Measurements from ENCODE around the gene SNX14. TPM values are rescaled to one million over a fixed set of nuclear protein-coding genes. Genes with fewer than 3 reads are reported as not detected.

Gene SNX14
- total and polyA plus RNA-seq, 10 of the 15 experiments (the other 5 are each of a cell fraction or from before 2014, with no cell fraction given), result 34.2 to 122 (median 51.0) TPM

DNA sequence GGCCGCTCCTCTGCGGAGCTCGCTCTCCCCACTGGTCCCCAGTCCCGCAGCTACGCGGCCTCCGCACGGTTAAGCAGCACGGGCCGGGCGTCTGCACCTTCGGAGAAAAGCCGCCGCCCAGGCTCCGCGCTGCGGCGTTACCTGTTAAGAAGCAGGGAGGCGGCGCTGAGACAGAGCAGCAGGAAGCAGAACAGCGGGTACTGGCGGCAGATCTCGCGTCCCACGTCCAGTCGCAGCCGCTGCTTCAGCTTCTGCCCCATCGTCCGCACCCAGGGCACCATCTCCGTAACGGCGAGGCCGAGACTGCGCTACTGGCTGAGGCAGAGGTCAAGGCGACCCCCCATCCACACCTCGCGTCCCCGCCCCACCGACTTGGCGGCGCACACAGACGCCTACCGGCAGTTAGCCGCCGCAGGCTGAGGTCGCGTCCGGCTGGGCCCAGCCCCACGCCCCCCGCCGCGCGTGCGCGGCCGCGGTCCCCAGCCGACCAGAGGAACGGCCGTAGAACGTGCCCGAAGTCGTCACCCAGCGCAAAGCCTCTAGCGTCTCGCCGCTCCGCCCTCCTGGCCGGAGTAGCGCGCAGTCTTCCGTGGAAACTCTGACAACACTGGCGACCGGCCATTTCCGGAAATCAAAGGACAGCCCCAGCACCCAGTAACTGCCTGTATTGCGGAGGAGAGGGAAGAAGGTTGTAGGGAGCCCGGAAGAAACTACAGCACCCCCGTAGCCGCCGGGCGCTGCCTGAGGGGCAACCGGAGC is at the start of gene SNX14 (continued):
- TF ChIP-seq, protein P1, sequence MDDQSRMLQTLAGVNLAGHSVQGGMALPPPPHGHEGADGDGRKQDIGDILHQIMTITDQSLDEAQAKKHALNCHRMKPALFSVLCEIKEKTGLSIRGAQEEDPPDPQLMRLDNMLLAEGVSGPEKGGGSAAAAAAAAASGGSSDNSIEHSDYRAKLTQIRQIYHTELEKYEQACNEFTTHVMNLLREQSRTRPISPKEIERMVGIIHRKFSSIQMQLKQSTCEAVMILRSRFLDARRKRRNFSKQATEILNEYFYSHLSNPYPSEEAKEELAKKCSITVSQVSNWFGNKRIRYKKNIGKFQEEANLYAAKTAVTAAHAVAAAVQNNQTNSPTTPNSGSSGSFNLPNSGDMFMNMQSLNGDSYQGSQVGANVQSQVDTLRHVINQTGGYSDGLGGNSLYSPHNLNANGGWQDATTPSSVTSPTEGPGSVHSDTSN (IDR thresholded peaks at IDR 0.05; ENCODE audit: insufficient replicate concordance, low read depth, low read length), result peak; percentile 75
- TF ChIP-seq, protein P2, sequence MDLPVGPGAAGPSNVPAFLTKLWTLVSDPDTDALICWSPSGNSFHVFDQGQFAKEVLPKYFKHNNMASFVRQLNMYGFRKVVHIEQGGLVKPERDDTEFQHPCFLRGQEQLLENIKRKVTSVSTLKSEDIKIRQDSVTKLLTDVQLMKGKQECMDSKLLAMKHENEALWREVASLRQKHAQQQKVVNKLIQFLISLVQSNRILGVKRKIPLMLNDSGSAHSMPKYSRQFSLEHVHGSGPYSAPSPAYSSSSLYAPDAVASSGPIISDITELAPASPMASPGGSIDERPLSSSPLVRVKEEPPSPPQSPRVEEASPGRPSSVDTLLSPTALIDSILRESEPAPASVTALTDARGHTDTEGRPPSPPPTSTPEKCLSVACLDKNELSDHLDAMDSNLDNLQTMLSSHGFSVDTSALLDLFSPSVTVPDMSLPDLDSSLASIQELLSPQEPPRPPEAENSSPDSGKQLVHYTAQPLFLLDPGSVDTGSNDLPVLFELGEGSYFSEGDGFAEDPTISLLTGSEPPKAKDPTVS (IDR thresholded peaks at IDR 0.05; ENCODE audit: low read depth, low read length), result no peak
- TF ChIP-seq TCF7 (IDR thresholded peaks at IDR 0.05; ENCODE audit: borderline replicate concordance) (no peak), ZNF384 (IDR thresholded peaks at IDR 0.05; ENCODE audit: borderline replicate concordance, low read depth, low read length) (no peak), IKZF1 (conservative IDR thresholded peaks at IDR 0.05) (peak; percentile 89), SUZ12 (IDR thresholded peaks at IDR 0.05; ENCODE audit: unreplicated experiment) (no peak), RELA (IDR thresholded peaks at IDR 0.05; ENCODE audit: borderline replicate concordance, partially characterized antibody) (peak; percentile 7), HCFC1 (IDR thresholded peaks at IDR 0.05; ENCODE audit: low read length) (peak; percentile 9; the same call in 1 of the 2 replicates), ZNF217 (IDR thresholded peaks at IDR 0.05) (no peak), ZNF274 (IDR thresholded peaks at IDR 0.05; ENCODE audit: insufficient read depth, insufficient read length) (no peak), ZBED1 (IDR thresholded peaks at IDR 0.05; ENCODE audit: borderline replicate concordance) (peak; percentile 22; the same call in 1 of the 2 replicates), KDM1A (IDR thresholded peaks at IDR 0.05; ENCODE audit: borderline replicate concordance) (no peak), RB1 (IDR thresholded peaks at IDR 0.05; ENCODE audit: borderline replicate concordance) (peak; percentile 12; the same call in 1 of the 2 replicates), CHD2 (IDR thresholded peaks at IDR 0.05; ENCODE audit: borderline replicate concordance, low read depth, low read length) (peak; percentile 27; the same call in 1 of the 2 replicates), BCL11A (IDR thresholded peaks at IDR 0.05; ENCODE audit: low read depth, low read length) (no peak), BMI1 (IDR thresholded peaks at IDR 0.05; ENCODE audit: borderline replicate concordance) (no peak), EGR1 (IDR thresholded peaks at IDR 0.05; ENCODE audit: borderline replicate concordance in 1 of 2, low read depth in 2 of 2, low read length in 2 of 2) (peak; percentile 22 to 39; a peak in 2 of 3 replicates), NRF1 (conservative IDR thresholded peaks at IDR 0.05; ENCODE audit: low read depth, low read length) (peak; percentile 87), RFX5 (IDR thresholded peaks at IDR 0.05; ENCODE audit: low read depth, low read length) (no peak)
- TF ChIP-seq, protein P3, sequence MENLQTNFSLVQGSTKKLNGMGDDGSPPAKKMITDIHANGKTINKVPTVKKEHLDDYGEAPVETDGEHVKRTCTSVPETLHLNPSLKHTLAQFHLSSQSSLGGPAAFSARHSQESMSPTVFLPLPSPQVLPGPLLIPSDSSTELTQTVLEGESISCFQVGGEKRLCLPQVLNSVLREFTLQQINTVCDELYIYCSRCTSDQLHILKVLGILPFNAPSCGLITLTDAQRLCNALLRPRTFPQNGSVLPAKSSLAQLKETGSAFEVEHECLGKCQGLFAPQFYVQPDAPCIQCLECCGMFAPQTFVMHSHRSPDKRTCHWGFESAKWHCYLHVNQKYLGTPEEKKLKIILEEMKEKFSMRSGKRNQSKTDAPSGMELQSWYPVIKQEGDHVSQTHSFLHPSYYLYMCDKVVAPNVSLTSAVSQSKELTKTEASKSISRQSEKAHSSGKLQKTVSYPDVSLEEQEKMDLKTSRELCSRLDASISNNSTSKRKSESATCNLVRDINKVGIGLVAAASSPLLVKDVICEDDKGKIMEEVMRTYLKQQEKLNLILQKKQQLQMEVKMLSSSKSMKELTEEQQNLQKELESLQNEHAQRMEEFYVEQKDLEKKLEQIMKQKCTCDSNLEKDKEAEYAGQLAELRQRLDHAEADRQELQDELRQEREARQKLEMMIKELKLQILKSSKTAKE (IDR thresholded peaks at IDR 0.05; ENCODE audit: low read depth, poor library complexity, severe bottlenecking), result no peak
- TF ChIP-seq, protein P4, sequence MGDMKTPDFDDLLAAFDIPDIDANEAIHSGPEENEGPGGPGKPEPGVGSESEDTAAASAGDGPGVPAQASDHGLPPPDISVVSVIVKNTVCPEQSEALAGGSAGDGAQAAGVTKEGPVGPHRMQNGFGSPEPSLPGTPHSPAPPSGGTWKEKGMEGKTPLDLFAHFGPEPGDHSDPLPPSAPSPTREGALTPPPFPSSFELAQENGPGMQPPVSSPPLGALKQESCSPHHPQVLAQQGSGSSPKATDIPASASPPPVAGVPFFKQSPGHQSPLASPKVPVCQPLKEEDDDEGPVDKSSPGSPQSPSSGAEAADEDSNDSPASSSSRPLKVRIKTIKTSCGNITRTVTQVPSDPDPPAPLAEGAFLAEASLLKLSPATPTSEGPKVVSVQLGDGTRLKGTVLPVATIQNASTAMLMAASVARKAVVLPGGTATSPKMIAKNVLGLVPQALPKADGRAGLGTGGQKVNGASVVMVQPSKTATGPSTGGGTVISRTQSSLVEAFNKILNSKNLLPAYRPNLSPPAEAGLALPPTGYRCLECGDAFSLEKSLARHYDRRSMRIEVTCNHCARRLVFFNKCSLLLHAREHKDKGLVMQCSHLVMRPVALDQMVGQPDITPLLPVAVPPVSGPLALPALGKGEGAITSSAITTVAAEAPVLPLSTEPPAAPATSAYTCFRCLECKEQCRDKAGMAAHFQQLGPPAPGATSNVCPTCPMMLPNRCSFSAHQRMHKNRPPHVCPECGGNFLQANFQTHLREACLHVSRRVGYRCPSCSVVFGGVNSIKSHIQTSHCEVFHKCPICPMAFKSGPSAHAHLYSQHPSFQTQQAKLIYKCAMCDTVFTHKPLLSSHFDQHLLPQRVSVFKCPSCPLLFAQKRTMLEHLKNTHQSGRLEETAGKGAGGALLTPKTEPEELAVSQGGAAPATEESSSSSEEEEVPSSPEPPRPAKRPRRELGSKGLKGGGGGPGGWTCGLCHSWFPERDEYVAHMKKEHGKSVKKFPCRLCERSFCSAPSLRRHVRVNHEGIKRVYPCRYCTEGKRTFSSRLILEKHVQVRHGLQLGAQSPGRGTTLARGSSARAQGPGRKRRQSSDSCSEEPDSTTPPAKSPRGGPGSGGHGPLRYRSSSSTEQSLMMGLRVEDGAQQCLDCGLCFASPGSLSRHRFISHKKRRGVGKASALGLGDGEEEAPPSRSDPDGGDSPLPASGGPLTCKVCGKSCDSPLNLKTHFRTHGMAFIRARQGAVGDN (IDR thresholded peaks at IDR 0.05), result peak; percentile 84
